DMS53 treated with DMSO at 0.1 percent for 48 hours (cell line): ENCODE measurements around the gene C22orf31.

Experiments used
- DNase-seq: peaks from one replicate; lab custom pipeline; 2025; ENCODE audit not compliant: unreplicated experiment; lab: John Stamatoyannopoulos, UW

The C22orf31 gene

GRCh38 chr22:29029202-29030000 lies 32.2 kb downstream of the C22orf31 start:
- no peak for DNase-seq

- no peak for DNase-seq
These were observed 33.2 kb downstream of the C22orf31 start for GRCh38 chr22:29028468-29028867.

GRCh38 chr22:29026579-29026978 lies 35.1 kb downstream of the C22orf31 start:
- no peak for DNase-seq

- no peak for DNase-seq
These were observed 38.3 kb downstream of the C22orf31 start for GRCh38 chr22:29023172-29023796.

- DNase-seq, result no peak
These were observed 39.4 kb downstream of the C22orf31 start for GRCh38 chr22:29022101-29022817.

- no peak for DNase-seq
These were observed 43.1 kb downstream of the C22orf31 start for GRCh38 chr22:29018293-29019189.

GRCh38 chr22:29016067-29016938 lies 45.3 kb downstream of the C22orf31 start:
- no peak for DNase-seq

GRCh38 chr22:29014773-29015172 lies 46.9 kb downstream of the C22orf31 start:
- DNase-seq, result no peak

- no peak for DNase-seq
These were observed 47.3 kb downstream of the C22orf31 start for GRCh38 chr22:29014293-29014692.

GRCh38 chr22:29012952-29013351 lies 48.7 kb downstream of the C22orf31 start:
- DNase-seq, result no peak

GRCh38 chr22:29012101-29012433 lies 49.6 kb downstream of the C22orf31 start:
- no peak for DNase-seq

GRCh38 chr22:29011240-29012100 lies 50.2 kb downstream of the C22orf31 start:
- no peak for DNase-seq

- no peak for DNase-seq
These were observed 52.5 kb downstream of the C22orf31 start for GRCh38 chr22:29009148-29009547.
